Frontal cortex (tissue), 4 donors: Measurements from ENCODE around the gene PRKCA. TPM values are rescaled to one million over a fixed set of nuclear protein-coding genes. Genes with fewer than 3 reads are reported as not detected.
"Not testable (repeated sequence)": the region's sequence is repeated elsewhere in the genome, so short reads cannot be mapped to it uniquely, and the experiment has no call there.

Experiments
- DNase-seq, 2 donors: peaks; one replicate each; pipeline ENCODE4 v3.0.0; 2012; ENCODE audit warnings: low spot score in 2 of 2
- FAIRE-seq: peaks from 2 replicates; lab custom pipeline; 2012; peaks lifted over from hg19 to GRCh38; lab: Jason Lieb, UNC
- total RNA-seq: library from RNA; depleted of rRNA; stranded (reverse); fragments of >200 nt; gene quantifications from one replicate; pipeline ENCODE4 v1.2.3, GENCODE V29; 2014
- donor health status: control.
- donor health status: control.
- donor health status: control.

PRKCA gene
- total RNA-seq, 1 donor from 2014 or later: 24.9 TPM

DNA sequence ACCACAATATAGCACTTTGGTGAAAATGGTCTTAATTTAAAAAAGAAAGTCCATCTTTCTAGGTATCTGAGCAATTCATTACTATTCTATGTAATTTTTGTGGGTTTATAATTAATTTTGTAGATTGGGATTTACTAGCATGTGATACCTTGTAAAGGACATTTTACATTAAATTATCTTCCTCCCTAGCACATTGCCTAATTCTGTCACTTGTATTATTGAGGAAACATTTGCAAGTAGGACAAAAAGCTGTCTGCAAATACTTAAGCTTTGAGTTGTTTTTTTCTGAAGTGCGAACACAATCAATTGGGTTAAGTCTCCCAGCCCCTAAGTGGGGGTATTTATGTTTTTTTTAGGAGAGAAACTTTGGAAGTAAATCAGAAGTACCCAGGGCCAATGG, 167.0 kb downstream of the PRKCA start:
- DNase-seq: no peak
- FAIRE-seq: no peak

- DNase-seq: no peak
- no peak for FAIRE-seq
Measured at GRCh38 chr17:66469890-66470289, 167.5 kb downstream of the PRKCA start.

DNA sequence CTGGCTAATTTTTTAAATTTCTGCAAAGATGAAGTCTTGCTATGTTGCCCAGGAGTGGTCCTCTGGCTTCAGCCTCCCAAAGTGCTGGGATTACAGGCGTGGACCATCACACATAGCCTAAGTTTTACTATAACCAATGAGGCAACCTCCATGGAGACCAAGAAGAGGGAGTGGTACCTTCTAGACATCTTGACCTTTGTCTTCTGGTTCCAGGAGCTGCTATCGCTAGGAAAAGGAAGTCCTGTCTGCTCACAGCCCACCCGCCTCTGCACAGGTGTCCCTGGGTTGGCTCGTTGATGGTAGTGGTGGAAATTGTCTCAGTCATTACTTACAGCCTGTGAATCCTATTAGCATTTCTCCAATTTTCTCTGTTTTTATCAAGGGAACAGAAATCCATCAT, 169.7 kb downstream of the PRKCA start:
- no peak for DNase-seq
- FAIRE-seq: no peak

GRCh38 chr17:66474258-66474657, 171.8 kb downstream of the PRKCA start:
- DNase-seq: no peak
- FAIRE-seq: no peak

GRCh38 chr17:66474806-66475497, 172.5 kb downstream of the PRKCA start:
- DNase-seq: no peak
- FAIRE-seq: no peak

GRCh38 chr17:66476014-66476413, 173.6 kb downstream of the PRKCA start:
- DNase-seq (no peak), FAIRE-seq (no peak)

DNA sequence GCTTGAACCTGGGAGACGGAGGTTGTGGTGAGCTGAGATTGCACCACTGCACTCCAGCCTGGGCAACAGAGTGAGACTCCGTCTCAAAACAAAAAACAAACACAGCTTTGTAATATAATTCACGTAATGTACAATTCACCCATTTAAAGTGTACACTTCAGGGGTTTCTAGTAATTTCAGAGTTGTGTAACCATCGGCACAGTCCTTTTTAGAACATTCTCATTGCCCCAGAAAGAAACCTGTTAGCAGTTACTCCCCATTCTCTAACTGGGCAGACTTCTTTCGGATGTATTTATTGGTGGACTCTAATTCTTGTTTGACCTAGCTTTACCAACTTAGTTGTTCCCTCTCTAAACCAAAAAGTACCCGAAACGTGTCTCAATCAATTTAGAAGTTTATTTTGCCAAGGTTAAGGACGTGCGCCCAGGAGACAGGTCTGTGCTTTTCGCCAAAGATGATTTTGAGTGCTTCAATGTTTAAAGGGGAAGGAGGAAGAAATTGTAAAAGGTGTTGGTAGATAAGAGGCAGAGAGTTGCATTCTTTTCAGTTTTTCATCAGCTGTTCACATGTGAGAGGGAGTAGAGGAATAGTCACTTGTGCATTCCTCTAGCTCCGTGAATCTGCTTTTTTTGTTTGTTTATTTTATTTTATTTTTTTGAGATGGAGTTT, 175.3 kb downstream of the PRKCA start:
- no peak for FAIRE-seq

DNA sequence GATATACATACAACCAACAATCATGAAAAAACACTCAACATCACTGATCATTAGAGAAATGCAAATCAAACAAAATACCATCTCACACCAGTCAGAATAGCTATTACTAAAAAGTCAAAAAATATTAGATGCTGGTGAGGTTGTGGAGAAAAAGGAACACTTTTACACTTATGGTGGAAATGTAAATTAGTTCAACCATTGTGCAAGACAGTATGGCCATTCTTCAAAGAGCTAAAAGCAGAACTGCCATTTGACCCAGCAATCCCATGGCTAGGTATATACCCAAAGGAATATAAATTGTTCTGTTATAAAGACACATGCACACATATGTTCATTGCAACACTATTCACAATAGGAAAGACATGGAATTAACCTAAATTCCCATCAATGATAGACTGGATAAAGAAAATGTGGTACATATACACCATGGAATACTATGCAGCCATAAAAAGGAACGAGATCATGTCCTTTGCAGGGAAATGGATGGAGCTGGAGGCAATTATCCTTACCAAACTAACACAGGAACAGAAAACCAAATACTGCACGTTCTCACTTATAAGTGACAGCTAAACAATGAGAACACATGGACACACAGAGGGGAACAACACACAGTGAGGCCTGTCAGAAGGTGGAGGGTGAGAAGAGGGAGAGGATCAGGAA, 176.9 kb downstream of the PRKCA start:
- DNase-seq, FAIRE-seq: not testable (repeated sequence)

More for the DNA sequence above, 175.3 kb downstream of the PRKCA start:
- no peak for DNase-seq

- DNase-seq: no peak
Measured at GRCh38 chr17:66480243-66480642, 177.8 kb downstream of the PRKCA start.

DNA sequence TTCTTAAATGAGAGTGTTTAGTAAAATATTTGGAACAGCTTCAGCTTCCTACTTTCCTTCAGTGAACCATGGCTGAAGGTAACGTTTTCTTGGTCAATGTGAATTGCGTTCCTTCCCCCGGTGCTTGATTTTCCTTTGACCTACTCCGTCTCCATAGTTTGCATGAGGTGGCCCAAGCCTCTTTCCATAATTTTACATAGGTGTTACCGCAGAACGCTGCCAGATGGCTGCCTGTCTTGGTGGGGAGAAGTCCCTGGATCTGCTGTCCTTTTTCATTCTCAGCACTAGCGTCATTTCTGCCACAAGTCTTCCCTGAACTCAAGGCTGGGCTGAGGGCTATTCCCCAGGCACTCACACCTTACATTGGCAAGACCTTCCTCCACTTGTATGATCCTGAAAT, 178.4 kb downstream of the PRKCA start:
- no peak for FAIRE-seq
- no peak for DNase-seq

More at GRCh38 chr17:66480243-66480642, 177.8 kb downstream of the PRKCA start:
- no peak for FAIRE-seq

GRCh38 chr17:66481271-66481670, 178.9 kb downstream of the PRKCA start:
- no peak for DNase-seq
- FAIRE-seq: no peak

GRCh38 chr17:66483906-66484305, 181.5 kb downstream of the PRKCA start:
- DNase-seq: no peak
- FAIRE-seq: no peak

DNA sequence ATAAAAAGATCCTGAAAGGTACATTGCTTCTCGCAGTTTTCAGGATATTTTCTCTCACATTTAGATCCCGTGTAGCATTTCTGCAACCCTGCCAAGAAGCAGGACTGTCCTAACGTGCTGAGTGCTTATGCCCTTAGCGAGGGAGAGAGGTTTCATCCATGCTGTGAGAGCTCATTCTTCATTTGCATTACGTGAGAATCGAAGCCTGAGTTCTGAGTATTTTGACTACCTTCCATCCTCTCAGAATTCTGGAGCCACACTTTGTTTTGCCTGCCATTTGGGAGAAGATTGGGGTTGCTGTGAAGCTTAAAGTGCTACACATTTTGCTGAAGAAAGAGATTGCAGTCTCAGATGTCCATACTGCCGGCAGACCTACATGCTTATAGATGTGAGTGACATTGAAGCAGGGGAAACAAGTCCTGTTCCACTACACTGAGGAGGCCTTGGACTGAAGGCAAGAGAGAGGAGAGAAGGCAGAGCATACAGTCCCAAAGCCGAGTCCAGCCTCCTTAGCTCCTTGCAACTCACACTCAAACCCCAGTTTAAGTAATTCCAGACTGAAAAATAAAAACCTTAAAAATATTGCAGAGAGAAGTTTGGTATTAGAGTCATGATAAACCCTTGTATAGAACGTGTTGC, 183.0 kb downstream of the PRKCA start:
- no peak for DNase-seq
- FAIRE-seq: no peak

- DNase-seq (no peak), FAIRE-seq (no peak)
Measured at GRCh38 chr17:66487121-66487520, 184.7 kb downstream of the PRKCA start.

DNA sequence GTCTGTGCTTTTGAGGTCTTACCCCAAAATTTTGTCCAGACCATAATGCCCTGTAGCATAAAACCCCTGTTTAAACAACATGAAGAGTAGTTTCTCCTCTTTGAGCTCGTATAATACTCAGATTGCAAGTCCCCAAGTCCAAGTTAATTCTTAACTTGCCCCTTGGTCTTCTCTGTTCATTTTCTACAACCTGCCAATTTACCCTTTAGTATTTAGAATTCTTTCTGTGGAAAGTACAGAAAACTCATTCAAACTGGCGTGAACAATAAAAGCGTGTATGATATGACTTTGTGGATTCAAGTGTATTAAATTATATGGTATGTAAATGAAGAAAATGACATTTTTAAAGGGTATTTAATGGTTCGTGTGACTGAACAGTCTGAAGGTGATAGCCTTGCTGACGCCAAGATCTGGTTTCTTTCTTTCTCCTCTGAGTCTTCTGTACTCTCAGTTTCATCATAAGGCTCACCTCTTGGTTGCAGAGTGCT, 185.6 kb downstream of the PRKCA start:
- FAIRE-seq (no peak), DNase-seq (no peak)

GRCh38 chr17:66488864-66489263, 186.5 kb downstream of the PRKCA start:
- DNase-seq (no peak), FAIRE-seq (no peak)

GRCh38 chr17:66489576-66489975, 187.2 kb downstream of the PRKCA start:
- FAIRE-seq, DNase-seq: not testable (repeated sequence)

GRCh38 chr17:66491213-66491612, 188.8 kb downstream of the PRKCA start:
- FAIRE-seq: no peak
- no peak for DNase-seq

- FAIRE-seq: no peak
- DNase-seq: no peak
Measured at GRCh38 chr17:66491665-66492064, 189.3 kb downstream of the PRKCA start.

GRCh38 chr17:66492080-66492479, 189.7 kb downstream of the PRKCA start:
- FAIRE-seq (no peak), DNase-seq (no peak)
